WTC11 (cell line): ENCODE results near the gene SRRM2. TPM values are rescaled to one million over a fixed set of nuclear protein-coding genes. Genes with fewer than 3 reads are reported as not detected.

Experiments
- ATAC-seq: fragments of 200-7000 bp; cut with Tn5 transposase; 2 replicates; pipeline ENCODE4 v1.10.0; 2021; ENCODE audit warnings: mild to moderate bottlenecking, moderate library complexity
- CTCF ChIA-PET: fragments of 300-600 bp; sonication (Branson Sonifier 250); formaldehyde crosslinking; loops from one replicate; lab custom pipeline; 2021; ENCODE audit warnings: antibody characterized with exemption; lab: Charles Lee
- POLR2A ChIA-PET: fragments of 350-600 bp; sonication (Branson Sonifier 250); formaldehyde crosslinking; loops from one replicate; lab custom pipeline; 2021; ENCODE audit warnings: antibody characterized with exemption; lab: Charles Lee
- DNase-seq: peaks from one replicate; pipeline ENCODE4 v3.0.0; 2021; ENCODE audit warnings: low spot score
- H3K27ac Mint-ChIP-seq: 2 replicates; pipeline ENCODE4 v1.8.0; 2021; ENCODE audit warnings: mixed read lengths
- H3K27me3 Mint-ChIP-seq: 2 replicates; pipeline ENCODE4 v1.8.0; 2021; ENCODE audit warnings: low read depth, mild to moderate bottlenecking, moderate library complexity, mixed read lengths
- H3K36me3 Mint-ChIP-seq: 2 replicates; pipeline ENCODE4 v1.8.0; 2021; ENCODE audit warnings: mixed read lengths
- H3K4me1 Mint-ChIP-seq: 2 replicates; pipeline ENCODE4 v1.8.0; 2022; ENCODE audit warnings: mixed read lengths
- H3K4me3 Mint-ChIP-seq: 2 replicates; pipeline ENCODE4 v1.8.0; 2021; ENCODE audit warnings: mild to moderate bottlenecking, moderate library complexity, mixed read lengths
- H3K9me3 Mint-ChIP-seq: 2 replicates; pipeline ENCODE4 v1.8.0; 2021; ENCODE audit warnings: mixed read lengths
- CBFB ChIP-seq: sonication (generic); formaldehyde crosslinking; IDR thresholded peaks from 2 replicates; pipeline ENCODE4 v1.8.1; 2022; ENCODE audit warnings: mild to moderate bottlenecking, low read depth, missing genetic modification reagents
- CREM ChIP-seq: sonication (generic); formaldehyde crosslinking; IDR thresholded peaks from 2 replicates; pipeline ENCODE4 v1.8.1; 2022; ENCODE audit warnings: mild to moderate bottlenecking, missing genetic modification reagents, moderate library complexity
- FOXK1 ChIP-seq: sonication (generic); formaldehyde crosslinking; IDR thresholded peaks from 2 replicates; pipeline ENCODE4 v1.8.0; 2022; ENCODE audit warnings: mild to moderate bottlenecking, moderate library complexity, missing genetic modification reagents
- HMGA2 ChIP-seq: fragments of 250-450 bp; sonication (Bioruptor Pico); IDR thresholded peaks from 2 replicates; pipeline ENCODE4 v1.4.0; 2021; ENCODE audit warnings: mild to moderate bottlenecking, moderate library complexity
- JUN ChIP-seq: sonication (generic); formaldehyde crosslinking; IDR thresholded peaks from 2 replicates; pipeline ENCODE4 v1.8.0; 2023; ENCODE audit warnings: mild to moderate bottlenecking, missing genetic modification reagents
- MXD4 ChIP-seq: fragments of 250-450 bp; sonication (Bioruptor Pico); IDR thresholded peaks from 2 replicates; pipeline ENCODE4 v1.8.0; 2021; ENCODE audit warnings: mild to moderate bottlenecking, moderate library complexity, borderline replicate concordance
- MYBL2 ChIP-seq: sonication (generic); formaldehyde crosslinking; IDR thresholded peaks from 2 replicates; pipeline ENCODE4 v1.8.1; 2023; ENCODE audit warnings: mild to moderate bottlenecking, moderate library complexity, missing genetic modification reagents
- NFATC4 ChIP-seq: fragments of 250-450 bp; sonication (Bioruptor Pico); IDR thresholded peaks from 2 replicates; pipeline ENCODE4 v1.9.0; 2021; ENCODE audit warnings: mild to moderate bottlenecking
- OVOL2 ChIP-seq: fragments of 250-450 bp; sonication (Bioruptor Pico); IDR thresholded peaks from 2 replicates; pipeline ENCODE4 v1.9.0; 2021; ENCODE audit warnings: mild to moderate bottlenecking, borderline replicate concordance
- SP1 ChIP-seq: sonication (generic); formaldehyde crosslinking; conservative IDR thresholded peaks from 2 replicates; pipeline ENCODE4 v1.8.1; 2022; ENCODE audit warnings: missing genetic modification reagents
- ZNF671 ChIP-seq: fragments of 250-450 bp; sonication (Bioruptor Pico); IDR thresholded peaks from 2 replicates; pipeline ENCODE4 v1.8.0; 2021; ENCODE audit warnings: mild to moderate bottlenecking
- total RNA-seq: library from RNA; stranded (reverse); gene quantifications from 3 replicates; pipeline ENCODE4 v1.2.3, GENCODE V29; 2021
- TF ChIP-seq, protein P1 (sequence below): sonication (generic); formaldehyde crosslinking; IDR thresholded peaks from 2 replicates; pipeline ENCODE4 v1.8.1; 2023; ENCODE audit warnings: mild to moderate bottlenecking, missing genetic modification reagents, moderate library complexity
- TF ChIP-seq, protein P2 (sequence below): sonication (generic); formaldehyde crosslinking; conservative IDR thresholded peaks from 2 replicates; pipeline ENCODE4 v1.8.1; 2023; ENCODE audit warnings: mild to moderate bottlenecking, low read depth, missing genetic modification reagents, moderate library complexity
- TF ChIP-seq, protein P3 (sequence below): sonication (generic); formaldehyde crosslinking; IDR thresholded peaks from 2 replicates; pipeline ENCODE4 v1.8.0; 2023; ENCODE audit warnings: missing genetic modification reagents, mild to moderate bottlenecking, borderline replicate concordance
- TF ChIP-seq, protein P4 (sequence below): sonication (generic); formaldehyde crosslinking; IDR thresholded peaks from 2 replicates; pipeline ENCODE4 v1.8.1; 2022; ENCODE audit warnings: low read depth, mild to moderate bottlenecking, moderate library complexity, missing genetic modification reagents, borderline replicate concordance
- TF ChIP-seq, protein P5 (sequence below): fragments of 250-450 bp; sonication (Bioruptor Pico); IDR thresholded peaks from 2 replicates; pipeline ENCODE4 v1.9.0; 2021; ENCODE audit warnings: mild to moderate bottlenecking, borderline replicate concordance
- TF ChIP-seq, protein P6 (sequence below): sonication (generic); formaldehyde crosslinking; IDR thresholded peaks from 2 replicates; pipeline ENCODE4 v1.8.0; 2022; ENCODE audit warnings: mild to moderate bottlenecking, missing genetic modification reagents

The SRRM2 gene
- total RNA-seq, 1 experiment from 2014 or later, result 823 TPM

DNA sequence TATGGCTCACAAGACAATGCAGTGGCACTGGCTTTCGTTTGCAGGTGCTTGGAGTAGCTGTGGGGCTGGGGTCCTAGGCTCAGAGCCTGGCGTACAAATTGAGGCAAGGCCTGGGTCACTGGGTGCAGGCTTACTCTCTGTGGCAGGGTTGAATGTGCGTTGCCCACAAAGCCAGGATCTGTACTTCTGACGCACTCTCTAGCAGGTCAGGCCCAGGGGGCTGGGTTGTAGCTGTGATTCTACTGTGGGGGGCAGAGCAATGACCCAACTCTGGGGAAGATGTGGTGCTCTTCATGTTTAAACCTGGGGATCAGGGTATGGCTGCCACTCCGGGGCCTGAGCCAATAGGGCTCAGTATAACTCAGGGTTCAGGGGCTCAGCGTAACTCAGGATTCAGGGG lies 58.2 kb downstream of the SRRM2 start:
- TF ChIP-seq, protein P1, sequence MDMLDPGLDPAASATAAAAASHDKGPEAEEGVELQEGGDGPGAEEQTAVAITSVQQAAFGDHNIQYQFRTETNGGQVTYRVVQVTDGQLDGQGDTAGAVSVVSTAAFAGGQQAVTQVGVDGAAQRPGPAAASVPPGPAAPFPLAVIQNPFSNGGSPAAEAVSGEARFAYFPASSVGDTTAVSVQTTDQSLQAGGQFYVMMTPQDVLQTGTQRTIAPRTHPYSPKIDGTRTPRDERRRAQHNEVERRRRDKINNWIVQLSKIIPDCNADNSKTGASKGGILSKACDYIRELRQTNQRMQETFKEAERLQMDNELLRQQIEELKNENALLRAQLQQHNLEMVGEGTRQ (CRISPR knock-in tag), result no peak
- TF ChIP-seq CBFB (CRISPR knock-in tag) (no peak), JUN (no peak), NFATC4 (no peak), ZNF671 (CRISPR knock-in tag) (no peak), HMGA2 (CRISPR knock-in tag) (no peak), MYBL2 (CRISPR knock-in tag) (no peak), MXD4 (no peak), FOXK1 (CRISPR knock-in tag) (no peak), OVOL2 (CRISPR knock-in tag) (no peak), SP1 (CRISPR knock-in tag) (no peak), CREM (CRISPR knock-in tag) (no peak)
- TF ChIP-seq, protein P2, sequence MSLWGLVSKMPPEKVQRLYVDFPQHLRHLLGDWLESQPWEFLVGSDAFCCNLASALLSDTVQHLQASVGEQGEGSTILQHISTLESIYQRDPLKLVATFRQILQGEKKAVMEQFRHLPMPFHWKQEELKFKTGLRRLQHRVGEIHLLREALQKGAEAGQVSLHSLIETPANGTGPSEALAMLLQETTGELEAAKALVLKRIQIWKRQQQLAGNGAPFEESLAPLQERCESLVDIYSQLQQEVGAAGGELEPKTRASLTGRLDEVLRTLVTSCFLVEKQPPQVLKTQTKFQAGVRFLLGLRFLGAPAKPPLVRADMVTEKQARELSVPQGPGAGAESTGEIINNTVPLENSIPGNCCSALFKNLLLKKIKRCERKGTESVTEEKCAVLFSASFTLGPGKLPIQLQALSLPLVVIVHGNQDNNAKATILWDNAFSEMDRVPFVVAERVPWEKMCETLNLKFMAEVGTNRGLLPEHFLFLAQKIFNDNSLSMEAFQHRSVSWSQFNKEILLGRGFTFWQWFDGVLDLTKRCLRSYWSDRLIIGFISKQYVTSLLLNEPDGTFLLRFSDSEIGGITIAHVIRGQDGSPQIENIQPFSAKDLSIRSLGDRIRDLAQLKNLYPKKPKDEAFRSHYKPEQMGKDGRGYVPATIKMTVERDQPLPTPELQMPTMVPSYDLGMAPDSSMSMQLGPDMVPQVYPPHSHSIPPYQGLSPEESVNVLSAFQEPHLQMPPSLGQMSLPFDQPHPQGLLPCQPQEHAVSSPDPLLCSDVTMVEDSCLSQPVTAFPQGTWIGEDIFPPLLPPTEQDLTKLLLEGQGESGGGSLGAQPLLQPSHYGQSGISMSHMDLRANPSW (CRISPR knock-in tag), result no peak
- TF ChIP-seq, protein P3, sequence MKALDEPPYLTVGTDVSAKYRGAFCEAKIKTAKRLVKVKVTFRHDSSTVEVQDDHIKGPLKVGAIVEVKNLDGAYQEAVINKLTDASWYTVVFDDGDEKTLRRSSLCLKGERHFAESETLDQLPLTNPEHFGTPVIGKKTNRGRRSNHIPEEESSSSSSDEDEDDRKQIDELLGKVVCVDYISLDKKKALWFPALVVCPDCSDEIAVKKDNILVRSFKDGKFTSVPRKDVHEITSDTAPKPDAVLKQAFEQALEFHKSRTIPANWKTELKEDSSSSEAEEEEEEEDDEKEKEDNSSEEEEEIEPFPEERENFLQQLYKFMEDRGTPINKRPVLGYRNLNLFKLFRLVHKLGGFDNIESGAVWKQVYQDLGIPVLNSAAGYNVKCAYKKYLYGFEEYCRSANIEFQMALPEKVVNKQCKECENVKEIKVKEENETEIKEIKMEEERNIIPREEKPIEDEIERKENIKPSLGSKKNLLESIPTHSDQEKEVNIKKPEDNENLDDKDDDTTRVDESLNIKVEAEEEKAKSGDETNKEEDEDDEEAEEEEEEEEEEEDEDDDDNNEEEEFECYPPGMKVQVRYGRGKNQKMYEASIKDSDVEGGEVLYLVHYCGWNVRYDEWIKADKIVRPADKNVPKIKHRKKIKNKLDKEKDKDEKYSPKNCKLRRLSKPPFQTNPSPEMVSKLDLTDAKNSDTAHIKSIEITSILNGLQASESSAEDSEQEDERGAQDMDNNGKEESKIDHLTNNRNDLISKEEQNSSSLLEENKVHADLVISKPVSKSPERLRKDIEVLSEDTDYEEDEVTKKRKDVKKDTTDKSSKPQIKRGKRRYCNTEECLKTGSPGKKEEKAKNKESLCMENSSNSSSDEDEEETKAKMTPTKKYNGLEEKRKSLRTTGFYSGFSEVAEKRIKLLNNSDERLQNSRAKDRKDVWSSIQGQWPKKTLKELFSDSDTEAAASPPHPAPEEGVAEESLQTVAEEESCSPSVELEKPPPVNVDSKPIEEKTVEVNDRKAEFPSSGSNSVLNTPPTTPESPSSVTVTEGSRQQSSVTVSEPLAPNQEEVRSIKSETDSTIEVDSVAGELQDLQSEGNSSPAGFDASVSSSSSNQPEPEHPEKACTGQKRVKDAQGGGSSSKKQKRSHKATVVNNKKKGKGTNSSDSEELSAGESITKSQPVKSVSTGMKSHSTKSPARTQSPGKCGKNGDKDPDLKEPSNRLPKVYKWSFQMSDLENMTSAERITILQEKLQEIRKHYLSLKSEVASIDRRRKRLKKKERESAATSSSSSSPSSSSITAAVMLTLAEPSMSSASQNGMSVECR (CRISPR knock-in tag), result no peak
- TF ChIP-seq, protein P4, sequence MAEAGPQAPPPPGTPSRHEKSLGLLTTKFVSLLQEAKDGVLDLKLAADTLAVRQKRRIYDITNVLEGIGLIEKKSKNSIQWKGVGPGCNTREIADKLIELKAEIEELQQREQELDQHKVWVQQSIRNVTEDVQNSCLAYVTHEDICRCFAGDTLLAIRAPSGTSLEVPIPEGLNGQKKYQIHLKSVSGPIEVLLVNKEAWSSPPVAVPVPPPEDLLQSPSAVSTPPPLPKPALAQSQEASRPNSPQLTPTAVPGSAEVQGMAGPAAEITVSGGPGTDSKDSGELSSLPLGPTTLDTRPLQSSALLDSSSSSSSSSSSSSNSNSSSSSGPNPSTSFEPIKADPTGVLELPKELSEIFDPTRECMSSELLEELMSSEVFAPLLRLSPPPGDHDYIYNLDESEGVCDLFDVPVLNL, result no peak
- TF ChIP-seq, protein P5, sequence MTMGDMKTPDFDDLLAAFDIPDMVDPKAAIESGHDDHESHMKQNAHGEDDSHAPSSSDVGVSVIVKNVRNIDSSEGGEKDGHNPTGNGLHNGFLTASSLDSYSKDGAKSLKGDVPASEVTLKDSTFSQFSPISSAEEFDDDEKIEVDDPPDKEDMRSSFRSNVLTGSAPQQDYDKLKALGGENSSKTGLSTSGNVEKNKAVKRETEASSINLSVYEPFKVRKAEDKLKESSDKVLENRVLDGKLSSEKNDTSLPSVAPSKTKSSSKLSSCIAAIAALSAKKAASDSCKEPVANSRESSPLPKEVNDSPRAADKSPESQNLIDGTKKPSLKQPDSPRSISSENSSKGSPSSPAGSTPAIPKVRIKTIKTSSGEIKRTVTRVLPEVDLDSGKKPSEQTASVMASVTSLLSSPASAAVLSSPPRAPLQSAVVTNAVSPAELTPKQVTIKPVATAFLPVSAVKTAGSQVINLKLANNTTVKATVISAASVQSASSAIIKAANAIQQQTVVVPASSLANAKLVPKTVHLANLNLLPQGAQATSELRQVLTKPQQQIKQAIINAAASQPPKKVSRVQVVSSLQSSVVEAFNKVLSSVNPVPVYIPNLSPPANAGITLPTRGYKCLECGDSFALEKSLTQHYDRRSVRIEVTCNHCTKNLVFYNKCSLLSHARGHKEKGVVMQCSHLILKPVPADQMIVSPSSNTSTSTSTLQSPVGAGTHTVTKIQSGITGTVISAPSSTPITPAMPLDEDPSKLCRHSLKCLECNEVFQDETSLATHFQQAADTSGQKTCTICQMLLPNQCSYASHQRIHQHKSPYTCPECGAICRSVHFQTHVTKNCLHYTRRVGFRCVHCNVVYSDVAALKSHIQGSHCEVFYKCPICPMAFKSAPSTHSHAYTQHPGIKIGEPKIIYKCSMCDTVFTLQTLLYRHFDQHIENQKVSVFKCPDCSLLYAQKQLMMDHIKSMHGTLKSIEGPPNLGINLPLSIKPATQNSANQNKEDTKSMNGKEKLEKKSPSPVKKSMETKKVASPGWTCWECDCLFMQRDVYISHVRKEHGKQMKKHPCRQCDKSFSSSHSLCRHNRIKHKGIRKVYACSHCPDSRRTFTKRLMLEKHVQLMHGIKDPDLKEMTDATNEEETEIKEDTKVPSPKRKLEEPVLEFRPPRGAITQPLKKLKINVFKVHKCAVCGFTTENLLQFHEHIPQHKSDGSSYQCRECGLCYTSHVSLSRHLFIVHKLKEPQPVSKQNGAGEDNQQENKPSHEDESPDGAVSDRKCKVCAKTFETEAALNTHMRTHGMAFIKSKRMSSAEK, result no peak
- TF ChIP-seq, protein P6, sequence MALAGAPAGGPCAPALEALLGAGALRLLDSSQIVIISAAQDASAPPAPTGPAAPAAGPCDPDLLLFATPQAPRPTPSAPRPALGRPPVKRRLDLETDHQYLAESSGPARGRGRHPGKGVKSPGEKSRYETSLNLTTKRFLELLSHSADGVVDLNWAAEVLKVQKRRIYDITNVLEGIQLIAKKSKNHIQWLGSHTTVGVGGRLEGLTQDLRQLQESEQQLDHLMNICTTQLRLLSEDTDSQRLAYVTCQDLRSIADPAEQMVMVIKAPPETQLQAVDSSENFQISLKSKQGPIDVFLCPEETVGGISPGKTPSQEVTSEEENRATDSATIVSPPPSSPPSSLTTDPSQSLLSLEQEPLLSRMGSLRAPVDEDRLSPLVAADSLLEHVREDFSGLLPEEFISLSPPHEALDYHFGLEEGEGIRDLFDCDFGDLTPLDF (CRISPR knock-in tag), result no peak
- H3K4me1 Mint-ChIP-seq, result no peaks in the 10 kb centered on the region
- H3K36me3 Mint-ChIP-seq, result no peaks in the 10 kb centered on the region
- CTCF ChIA-PET, result interaction anchor here (1.0 to 5.1 kb wide), 5 partner anchors 13 to 108 kb away, joined by 3 to 29 read pairs (median 4); partner anchors contain the start of gene PRSS41
- H3K27ac Mint-ChIP-seq, result no peak overlapping the region
- ATAC-seq (no peak), DNase-seq (no peak)
- POLR2A ChIA-PET, result no interaction called here
- peaks cover 17% of the 10 kb centered on the region for H3K27me3 Mint-ChIP-seq
- no peak overlapping the region for H3K4me3 Mint-ChIP-seq
- no peaks in the 10 kb centered on the region for H3K9me3 Mint-ChIP-seq
